ENCODE data around the gene ARHGAP45.

The ARHGAP45 gene

GRCh38 chr19:1055028-1055425, 11.9 kb upstream of the ARHGAP45 start:
- DNase-seq (ENCODE audit: low read depth) = no peak

- DNase-seq (ENCODE audit: low read depth) = no peak
Observed at GRCh38 chr19:1055886-1056620, 10.9 kb upstream of the ARHGAP45 start.

- peak; percentile 73 for DNase-seq (ENCODE audit: low read depth)
Observed at GRCh38 chr19:1057176-1057855, 9.7 kb upstream of the ARHGAP45 start.

GRCh38 chr19:1058112-1058511, 8.9 kb upstream of the ARHGAP45 start:
- DNase-seq (ENCODE audit: low read depth) = no peak

- DNase-seq (ENCODE audit: low read depth) = no peak
Observed at GRCh38 chr19:1060689-1061088, 6.3 kb upstream of the ARHGAP45 start.

- no peak for DNase-seq (ENCODE audit: low read depth)
Observed at GRCh38 chr19:1061987-1062386, 5.0 kb upstream of the ARHGAP45 start.

GRCh38 chr19:1062387-1063029, 4.5 kb upstream of the ARHGAP45 start:
- DNase-seq (ENCODE audit: low read depth) = no peak

- DNase-seq (ENCODE audit: low read depth) = no peak
Observed at GRCh38 chr19:1063030-1063908, 3.7 kb upstream of the ARHGAP45 start.

GRCh38 chr19:1063909-1064660, 2.9 kb upstream of the ARHGAP45 start:
- no peak for DNase-seq (ENCODE audit: low read depth)

GRCh38 chr19:1064661-1065605, 2.0 kb upstream of the ARHGAP45 start:
- DNase-seq (ENCODE audit: low read depth) = peak; percentile 56

GRCh38 chr19:1065606-1066109, 1.3 kb upstream of the ARHGAP45 start:
- no peak for DNase-seq (ENCODE audit: low read depth)

GRCh38 chr19:1066251-1066747, 668 bp upstream of the ARHGAP45 start:
- no peak for DNase-seq (ENCODE audit: low read depth)

GRCh38 chr19:1067341-1067957, 482 bp downstream of the ARHGAP45 start:
- DNase-seq (ENCODE audit: low read depth) = no peak

- no peak for DNase-seq (ENCODE audit: low read depth)
Observed at GRCh38 chr19:1068009-1069001, 1.3 kb downstream of the ARHGAP45 start.

GRCh38 chr19:1069009-1069779, 2.2 kb downstream of the ARHGAP45 start:
- DNase-seq (ENCODE audit: low read depth) = peak; percentile 32

- no peak for DNase-seq (ENCODE audit: low read depth)
Observed at GRCh38 chr19:1070576-1070930, 3.6 kb downstream of the ARHGAP45 start.
